Endodermal cell (in vitro differentiated cells): Measurements from ENCODE around the gene CNTRL. TPM values are rescaled to one million over a fixed set of nuclear protein-coding genes. Genes with fewer than 3 reads are reported as not detected.

Experiments used
- DNase-seq: peaks from one replicate; pipeline ENCODE4 v3.0.0-alpha.2; 2017
- H3K27ac ChIP-seq: 2 replicates; pipeline ENCODE4 v1.5.1; 2013; ENCODE audit warnings: mild to moderate bottlenecking, low read depth, low read length, moderate library complexity
- H3K27me3 ChIP-seq: 2 replicates; pipeline ENCODE4 v1.6.1; 2013; ENCODE audit warnings: mild to moderate bottlenecking, low read length, moderate library complexity; ENCODE audit not compliant: insufficient read depth, control insufficient read depth, poor library complexity, severe bottlenecking
- H3K36me3 ChIP-seq: 2 replicates; pipeline ENCODE4 v1.7.0; 2013; ENCODE audit warnings: mild to moderate bottlenecking, low read length, moderate library complexity; ENCODE audit not compliant: control insufficient read depth, insufficient read depth
- H3K4me1 ChIP-seq: one replicate; pipeline ENCODE4 v1.7.0; 2013; ENCODE audit warnings: low read length; ENCODE audit not compliant: control insufficient read depth, insufficient read depth
- H3K4me3 ChIP-seq: 2 replicates; pipeline ENCODE4 v1.5.1; 2013; ENCODE audit warnings: mild to moderate bottlenecking, low read length, moderate library complexity
- H3K9ac ChIP-seq: 2 replicates; pipeline ENCODE4 v1.6.1; 2013; ENCODE audit warnings: mild to moderate bottlenecking, low read length, moderate library complexity; ENCODE audit not compliant: poor library complexity, severe bottlenecking; ENCODE audit errors: extremely low read depth
- H3K9me3 ChIP-seq: 2 replicates; pipeline ENCODE4 v1.6.1; 2013; ENCODE audit warnings: mild to moderate bottlenecking, low read length, moderate library complexity; ENCODE audit not compliant: control insufficient read depth
- H3K27ac Mint-ChIP-seq: 2 replicates; pipeline ENCODE4 v1.8.0; 2020; ENCODE audit warnings: mixed read lengths
- H3K27me3 Mint-ChIP-seq: 2 replicates; pipeline ENCODE4 v1.8.0; 2021; ENCODE audit warnings: mild to moderate bottlenecking, mixed read lengths; ENCODE audit not compliant: insufficient read depth
- H3K36me3 Mint-ChIP-seq: 2 replicates; pipeline ENCODE4 v1.8.0; 2020; ENCODE audit warnings: low read depth, mixed read lengths
- H3K4me1 Mint-ChIP-seq: 2 replicates; pipeline ENCODE4 v1.8.0; 2020; ENCODE audit warnings: mixed read lengths
- H3K4me3 Mint-ChIP-seq: 2 replicates; pipeline ENCODE4 v1.8.0; 2020; ENCODE audit warnings: mild to moderate bottlenecking, moderate library complexity, mixed read lengths
- H3K9me3 Mint-ChIP-seq: 2 replicates; pipeline ENCODE4 v1.8.0; 2020; ENCODE audit warnings: mild to moderate bottlenecking, mixed read lengths
- CTCF ChIP-seq: fragments of 200-600 bp; sonication (generic); conservative IDR thresholded peaks from 2 replicates; pipeline ENCODE4 v1.5.0; 2021; ENCODE audit warnings: antibody characterized with exemption, mild to moderate bottlenecking
- WGBS, 2 experiments: methylation state at CpG; one replicate each; pipeline versions ENCODE4 v1.1.5 to v1.1.7; 2013; ENCODE audit warnings: missing lambda C conversion rate in 2 of 2, mixed read lengths in 1 of 2; ENCODE audit not compliant: insufficient coverage in 1 of 2, insufficient read length in 1 of 2; 5-methylcytosine and 5-hydroxymethylcytosine counted together
- total RNA-seq, 2 donors: library from RNA; stranded (reverse); fragmentation: NEBNext Ultra II Directional in 1 of 2; extraction: Animal tissue kit (Norgen Biotek cat#: 25700) in 1 of 2; gene quantifications; 2 replicates in 1 of 2; 3 replicates in 1 of 2; pipeline ENCODE4 v1.2.1, GENCODE V29; 2021

CNTRL gene
- total RNA-seq, 2 donors from 2014 or later: 18.0 to 21.0 TPM

GRCh38 chr9:121216271-121216805, 141.6 kb downstream of the CNTRL start:
- Mint-ChIP-seq H3K4me3 (no peak overlapping the region), H3K36me3 (no peaks in the 10 kb centered on the region), H3K9me3 (no peaks in the 10 kb centered on the region), H3K27ac (no peak overlapping the region), H3K27me3 (peaks cover 2% of the 10 kb centered on the region), H3K4me1 (peaks cover 14% of the 10 kb centered on the region)
- no peak overlapping the region for H3K9ac ChIP-seq
- DNase-seq: no peak
- no peaks in the 10 kb centered on the region for H3K36me3 ChIP-seq
- H3K9me3 ChIP-seq: no peaks in the 10 kb centered on the region
- no peak overlapping the region for H3K4me3 ChIP-seq
- H3K27ac ChIP-seq: no peak overlapping the region
- TF ChIP-seq CTCF: no peak
- H3K27me3 ChIP-seq: no peaks in the 10 kb centered on the region
- H3K4me1 ChIP-seq: no peaks in the 10 kb centered on the region
- WGBS, 2 experiments: 96 to 100% methylated on average over 1 to 2 of the region's 3 CpGs

- no peak for TF ChIP-seq CTCF
- H3K27me3 Mint-ChIP-seq: no peaks in the 10 kb centered on the region
- H3K27ac Mint-ChIP-seq: no peak overlapping the region
- Histone ChIP-seq H3K4me3 (no peak overlapping the region), H3K36me3 (no peaks in the 10 kb centered on the region), H3K9me3 (no peaks in the 10 kb centered on the region), H3K27me3 (no peaks in the 10 kb centered on the region), H3K4me1 (no peaks in the 10 kb centered on the region), H3K27ac (no peak overlapping the region), H3K9ac (no peak overlapping the region)
- H3K4me1 Mint-ChIP-seq: peaks cover 11% of the 10 kb centered on the region
- DNase-seq: no peak
- no peak overlapping the region for H3K4me3 Mint-ChIP-seq
- 99 to 100% methylated on average over 2 to 4 of the region's 4 CpGs for WGBS, 2 experiments
- no peaks in the 10 kb centered on the region for H3K9me3 Mint-ChIP-seq
- no peaks in the 10 kb centered on the region for H3K36me3 Mint-ChIP-seq
Observed at GRCh38 chr9:121217609-121218292, 143.0 kb downstream of the CNTRL start.

GRCh38 chr9:121218357-121219027, 143.7 kb downstream of the CNTRL start:
- no peaks in the 10 kb centered on the region for H3K27me3 ChIP-seq
- no peak overlapping the region for H3K27ac ChIP-seq
- no peaks in the 10 kb centered on the region for H3K4me1 ChIP-seq
- H3K27me3 Mint-ChIP-seq: no peaks in the 10 kb centered on the region
- no peaks in the 10 kb centered on the region for H3K9me3 ChIP-seq
- 89 to 96% methylated on average over 7 to 8 of the region's 8 CpGs for WGBS, 2 experiments
- H3K9ac ChIP-seq: no peak overlapping the region
- DNase-seq: no peak
- no peaks in the 10 kb centered on the region for H3K36me3 Mint-ChIP-seq
- no peaks in the 10 kb centered on the region for H3K36me3 ChIP-seq
- H3K4me1 Mint-ChIP-seq: peaks cover 11% of the 10 kb centered on the region
- no peak for TF ChIP-seq CTCF
- H3K9me3 Mint-ChIP-seq: no peaks in the 10 kb centered on the region
- no peak overlapping the region for H3K4me3 ChIP-seq
- H3K4me3 Mint-ChIP-seq: no peak overlapping the region
- no peak overlapping the region for H3K27ac Mint-ChIP-seq
